Liver (tissue), 9 donors: ENCODE results near the gene IGF1. TPM values are rescaled to one million over a fixed set of nuclear protein-coding genes. Genes with fewer than 3 reads are reported as not detected.

ENCODE experiments used
- DNase-seq: peaks from one replicate; pipeline ENCODE4 v3.0.0-alpha.2; 2017; ENCODE audit warnings: low spot score
- H3K27ac ChIP-seq, 2 donors: one replicate each; pipeline ENCODE4 v1.7.0; 2013; ENCODE audit warnings: inconsistent platforms in 2 of 2, low read length in 2 of 2, control low read depth in 1 of 2, low read depth in 1 of 2, mild to moderate bottlenecking in 1 of 2
- H3K27me3 ChIP-seq, 4 donors: one replicate each; pipeline versions ENCODE4 v1.6.1 to v1.7.0; 2013; ENCODE audit warnings: low read length in 3 of 4, inconsistent platforms in 1 of 4, mild to moderate bottlenecking in 1 of 4, moderate library complexity in 1 of 4; ENCODE audit not compliant: control insufficient read depth in 4 of 4, insufficient read depth in 4 of 4
- H3K36me3 ChIP-seq, 4 donors: one replicate each; pipeline versions ENCODE4 v1.6.1 to v1.7.0; 2013; ENCODE audit warnings: low read length in 3 of 4, mild to moderate bottlenecking in 3 of 4, low read depth in 1 of 4, moderate library complexity in 1 of 4; ENCODE audit not compliant: control insufficient read depth in 4 of 4, insufficient read depth in 3 of 4
- H3K4me1 ChIP-seq, 4 donors: one replicate each; pipeline versions ENCODE4 v1.6.1 to v1.7.0; 2013; ENCODE audit warnings: low read length in 3 of 4, mild to moderate bottlenecking in 3 of 4, moderate library complexity in 1 of 4; ENCODE audit not compliant: control insufficient read depth in 4 of 4, insufficient read depth in 4 of 4
- H3K4me3 ChIP-seq, 3 donors: one replicate each; pipeline versions ENCODE4 v1.6.1 to v1.7.0; 2013; ENCODE audit warnings: low read length in 3 of 3, control low read depth in 1 of 3, low read depth in 1 of 3, mild to moderate bottlenecking in 1 of 3
- H3K9ac ChIP-seq, 2 donors: one replicate each; pipeline ENCODE4 v1.7.0; 2013; ENCODE audit warnings: low read length in 2 of 2, mild to moderate bottlenecking in 2 of 2, moderate library complexity in 2 of 2, control low read depth in 1 of 2, low read depth in 1 of 2
- H3K9me3 ChIP-seq, 4 donors: one replicate each; pipeline versions ENCODE4 v1.6.1 to v1.7.0; 2013; ENCODE audit warnings: low read length in 3 of 4; ENCODE audit not compliant: control insufficient read depth in 4 of 4
- EGR1 ChIP-seq, 2 donors: IDR thresholded peaks; 2 replicates each; pipeline ENCODE4 v1.6.1; 2016 to 2018; ENCODE audit warnings: antibody characterized with exemption in 2 of 2, low read depth in 2 of 2
- FOXA1 ChIP-seq: IDR thresholded peaks from 2 replicates; pipeline ENCODE4 v1.6.1; 2016; ENCODE audit warnings: antibody characterized with exemption
- FOXA2 ChIP-seq: IDR thresholded peaks from 2 replicates; pipeline ENCODE4 v1.6.1; 2016; ENCODE audit warnings: antibody characterized with exemption
- GABPA ChIP-seq, 2 donors: IDR thresholded peaks in 1 of 2; conservative IDR thresholded peaks in 1 of 2; 2 replicates each; pipeline ENCODE4 v1.6.1; 2016; ENCODE audit warnings: antibody characterized with exemption in 2 of 2, mild to moderate bottlenecking in 1 of 2, moderate library complexity in 1 of 2
- HNF4A ChIP-seq, 2 donors: conservative IDR thresholded peaks; 2 replicates each; pipeline ENCODE4 v1.6.1; 2016; ENCODE audit warnings: antibody characterized with exemption in 2 of 2, mild to moderate bottlenecking in 2 of 2
- HNF4G ChIP-seq: IDR thresholded peaks from 2 replicates; pipeline ENCODE4 v1.6.1; 2016; ENCODE audit warnings: antibody characterized with exemption
- JUND ChIP-seq, 2 donors: IDR thresholded peaks; 2 replicates each; pipeline ENCODE4 v1.6.1; 2016; ENCODE audit warnings: antibody characterized with exemption in 2 of 2
- NR2F2 ChIP-seq: IDR thresholded peaks from 2 replicates; pipeline ENCODE4 v1.6.1; 2016; ENCODE audit warnings: antibody characterized with exemption
- RAD21 ChIP-seq, 2 donors: IDR thresholded peaks; 2 replicates each; pipeline ENCODE4 v1.6.1; 2016; ENCODE audit warnings: antibody characterized with exemption in 2 of 2, mild to moderate bottlenecking in 2 of 2
- RXRA ChIP-seq, 2 donors: IDR thresholded peaks; 2 replicates each; pipeline ENCODE4 v1.6.1; 2017 to 2018; ENCODE audit warnings: antibody characterized with exemption in 2 of 2, mild to moderate bottlenecking in 1 of 2
- SP1 ChIP-seq: IDR thresholded peaks from 2 replicates; pipeline ENCODE4 v1.6.1; 2018; ENCODE audit warnings: antibody characterized with exemption, mild to moderate bottlenecking
- TAF1 ChIP-seq: conservative IDR thresholded peaks from 2 replicates; pipeline ENCODE4 v1.6.1; 2016; ENCODE audit warnings: antibody characterized with exemption, mild to moderate bottlenecking
- YY1 ChIP-seq: IDR thresholded peaks from 2 replicates; pipeline ENCODE4 v1.6.1; 2016; ENCODE audit warnings: antibody characterized with exemption, mild to moderate bottlenecking
- WGBS: extraction: QIAGEN DNeasy Blood & Tissue Kit; methylation state at CpG from one replicate; pipeline ENCODE4 v1.1.7; 2013; 5-methylcytosine and 5-hydroxymethylcytosine counted together
- polyA plus RNA-seq, 2 donors: library from polyadenylated mRNA; stranded (reverse) in 1 of 2; unstranded in 1 of 2; fragments of 200-250 nt in 1 of 2; fragments of >200 nt in 1 of 2; fragmentation: Nextera tagmentation in 1 of 2; extraction: Ambion mirVana in 1 of 2; gene quantifications; one replicate each; pipeline versions ENCODE4 v1.2.1 to v1.2.3, GENCODE V29; 2013 to 2015
- total RNA-seq, 2 donors: library from RNA; depleted of rRNA; stranded (reverse); fragments of >200 nt; gene quantifications; one replicate each; pipeline ENCODE4 v1.2.3, GENCODE V29; 2014
- TF ChIP-seq, protein P1 (sequence below): fragments of 150-350 bp; IDR thresholded peaks from 2 replicates; pipeline ENCODE4 v1.5.1; 2017; ENCODE audit warnings: improper control_type of control experiment, low read depth, low read length; ENCODE audit not compliant: missing input control
- TF ChIP-seq, protein P2 (sequence below): IDR thresholded peaks from 2 replicates; pipeline ENCODE4 v1.6.1; 2016; ENCODE audit warnings: antibody characterized with exemption
- TF ChIP-seq, protein P3 (sequence below): IDR thresholded peaks from 2 replicates; pipeline ENCODE4 v1.6.1; 2016; ENCODE audit warnings: antibody characterized with exemption
- TF ChIP-seq, protein P4 (sequence below): IDR thresholded peaks from 2 replicates; pipeline ENCODE4 v1.6.1; 2016; ENCODE audit warnings: antibody characterized with exemption, mild to moderate bottlenecking
- TF ChIP-seq, protein P5 (sequence below): IDR thresholded peaks from 2 replicates; pipeline ENCODE4 v1.6.1; 2016; ENCODE audit warnings: antibody characterized with exemption
- donor health status: healthy.
- donor health status: healthy.
- donor health status: healthy.
- donor health status: healthy.
- donor health status: healthy.

IGF1 gene
- total and polyA plus RNA-seq, 4 donors = 0.61 to 118 (median 33.3) TPM

DNA sequence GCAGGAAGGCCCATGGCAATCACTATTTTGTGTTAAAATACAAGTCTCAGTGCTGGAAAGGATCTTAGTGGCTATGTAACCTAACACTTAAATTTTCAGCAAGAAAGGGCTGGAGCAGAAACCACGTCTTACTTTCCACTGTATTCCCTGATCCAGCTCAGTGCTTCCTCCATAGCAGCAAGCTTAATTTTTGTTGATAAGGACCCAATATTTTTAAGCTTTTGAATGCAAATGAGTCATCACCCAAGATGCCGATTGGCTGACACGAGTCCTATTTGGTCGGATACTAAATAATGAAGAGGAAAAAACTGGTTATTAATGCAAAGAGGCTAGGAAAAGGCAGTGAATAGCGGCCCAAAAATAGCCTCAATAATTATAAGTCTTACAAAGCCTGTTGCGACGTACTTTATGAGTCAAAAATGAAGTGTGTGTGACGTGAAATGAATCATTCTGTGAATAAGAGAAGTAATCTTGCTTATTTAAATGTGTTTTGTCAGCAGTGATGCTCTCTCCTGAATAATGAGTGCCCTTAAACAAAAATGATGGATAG, 46.9 kb upstream of the IGF1 start:
- no peak for DNase-seq
- 85% methylated on average over 8 of the region's 8 CpGs for WGBS
- H3K27ac ChIP-seq = no peak overlapping the region

More for the DNA sequence above, 46.9 kb upstream of the IGF1 start:
- H3K36me3 ChIP-seq = no peaks in the 10 kb centered on the region
- no peak for TF ChIP-seq GABPA (IDR thresholded peaks at IDR 0.05 in 1 of 2, conservative IDR thresholded peaks at IDR 0.05 in 1 of 2)
- TF ChIP-seq HNF4A (conservative IDR thresholded peaks at IDR 0.05) = no peak
- no peak for TF ChIP-seq RXRA (IDR thresholded peaks at IDR 0.05)
- TF ChIP-seq HNF4G = no peak
- TF ChIP-seq, protein P1, sequence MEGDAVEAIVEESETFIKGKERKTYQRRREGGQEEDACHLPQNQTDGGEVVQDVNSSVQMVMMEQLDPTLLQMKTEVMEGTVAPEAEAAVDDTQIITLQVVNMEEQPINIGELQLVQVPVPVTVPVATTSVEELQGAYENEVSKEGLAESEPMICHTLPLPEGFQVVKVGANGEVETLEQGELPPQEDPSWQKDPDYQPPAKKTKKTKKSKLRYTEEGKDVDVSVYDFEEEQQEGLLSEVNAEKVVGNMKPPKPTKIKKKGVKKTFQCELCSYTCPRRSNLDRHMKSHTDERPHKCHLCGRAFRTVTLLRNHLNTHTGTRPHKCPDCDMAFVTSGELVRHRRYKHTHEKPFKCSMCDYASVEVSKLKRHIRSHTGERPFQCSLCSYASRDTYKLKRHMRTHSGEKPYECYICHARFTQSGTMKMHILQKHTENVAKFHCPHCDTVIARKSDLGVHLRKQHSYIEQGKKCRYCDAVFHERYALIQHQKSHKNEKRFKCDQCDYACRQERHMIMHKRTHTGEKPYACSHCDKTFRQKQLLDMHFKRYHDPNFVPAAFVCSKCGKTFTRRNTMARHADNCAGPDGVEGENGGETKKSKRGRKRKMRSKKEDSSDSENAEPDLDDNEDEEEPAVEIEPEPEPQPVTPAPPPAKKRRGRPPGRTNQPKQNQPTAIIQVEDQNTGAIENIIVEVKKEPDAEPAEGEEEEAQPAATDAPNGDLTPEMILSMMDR = no peak
- TF ChIP-seq, protein P2, sequence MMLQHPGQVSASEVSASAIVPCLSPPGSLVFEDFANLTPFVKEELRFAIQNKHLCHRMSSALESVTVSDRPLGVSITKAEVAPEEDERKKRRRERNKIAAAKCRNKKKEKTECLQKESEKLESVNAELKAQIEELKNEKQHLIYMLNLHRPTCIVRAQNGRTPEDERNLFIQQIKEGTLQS = no peak
- TF ChIP-seq SP1 = no peak
- TF ChIP-seq, protein P3, sequence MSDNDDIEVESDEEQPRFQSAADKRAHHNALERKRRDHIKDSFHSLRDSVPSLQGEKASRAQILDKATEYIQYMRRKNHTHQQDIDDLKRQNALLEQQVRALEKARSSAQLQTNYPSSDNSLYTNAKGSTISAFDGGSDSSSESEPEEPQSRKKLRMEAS = no peak
- no peak for TF ChIP-seq EGR1 (IDR thresholded peaks at IDR 0.05; ENCODE audit: low read depth in 2 of 2)
- no peak for TF ChIP-seq NR2F2
- no peak for TF ChIP-seq RAD21 (IDR thresholded peaks at IDR 0.05)
- TF ChIP-seq, protein P4, sequence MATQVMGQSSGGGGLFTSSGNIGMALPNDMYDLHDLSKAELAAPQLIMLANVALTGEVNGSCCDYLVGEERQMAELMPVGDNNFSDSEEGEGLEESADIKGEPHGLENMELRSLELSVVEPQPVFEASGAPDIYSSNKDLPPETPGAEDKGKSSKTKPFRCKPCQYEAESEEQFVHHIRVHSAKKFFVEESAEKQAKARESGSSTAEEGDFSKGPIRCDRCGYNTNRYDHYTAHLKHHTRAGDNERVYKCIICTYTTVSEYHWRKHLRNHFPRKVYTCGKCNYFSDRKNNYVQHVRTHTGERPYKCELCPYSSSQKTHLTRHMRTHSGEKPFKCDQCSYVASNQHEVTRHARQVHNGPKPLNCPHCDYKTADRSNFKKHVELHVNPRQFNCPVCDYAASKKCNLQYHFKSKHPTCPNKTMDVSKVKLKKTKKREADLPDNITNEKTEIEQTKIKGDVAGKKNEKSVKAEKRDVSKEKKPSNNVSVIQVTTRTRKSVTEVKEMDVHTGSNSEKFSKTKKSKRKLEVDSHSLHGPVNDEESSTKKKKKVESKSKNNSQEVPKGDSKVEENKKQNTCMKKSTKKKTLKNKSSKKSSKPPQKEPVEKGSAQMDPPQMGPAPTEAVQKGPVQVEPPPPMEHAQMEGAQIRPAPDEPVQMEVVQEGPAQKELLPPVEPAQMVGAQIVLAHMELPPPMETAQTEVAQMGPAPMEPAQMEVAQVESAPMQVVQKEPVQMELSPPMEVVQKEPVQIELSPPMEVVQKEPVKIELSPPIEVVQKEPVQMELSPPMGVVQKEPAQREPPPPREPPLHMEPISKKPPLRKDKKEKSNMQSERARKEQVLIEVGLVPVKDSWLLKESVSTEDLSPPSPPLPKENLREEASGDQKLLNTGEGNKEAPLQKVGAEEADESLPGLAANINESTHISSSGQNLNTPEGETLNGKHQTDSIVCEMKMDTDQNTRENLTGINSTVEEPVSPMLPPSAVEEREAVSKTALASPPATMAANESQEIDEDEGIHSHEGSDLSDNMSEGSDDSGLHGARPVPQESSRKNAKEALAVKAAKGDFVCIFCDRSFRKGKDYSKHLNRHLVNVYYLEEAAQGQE = no peak
- no peak for TF ChIP-seq FOXA2
- TF ChIP-seq YY1 = no peak
- TF ChIP-seq JUND (IDR thresholded peaks at IDR 0.05) = no peak
- TF ChIP-seq, protein P5, sequence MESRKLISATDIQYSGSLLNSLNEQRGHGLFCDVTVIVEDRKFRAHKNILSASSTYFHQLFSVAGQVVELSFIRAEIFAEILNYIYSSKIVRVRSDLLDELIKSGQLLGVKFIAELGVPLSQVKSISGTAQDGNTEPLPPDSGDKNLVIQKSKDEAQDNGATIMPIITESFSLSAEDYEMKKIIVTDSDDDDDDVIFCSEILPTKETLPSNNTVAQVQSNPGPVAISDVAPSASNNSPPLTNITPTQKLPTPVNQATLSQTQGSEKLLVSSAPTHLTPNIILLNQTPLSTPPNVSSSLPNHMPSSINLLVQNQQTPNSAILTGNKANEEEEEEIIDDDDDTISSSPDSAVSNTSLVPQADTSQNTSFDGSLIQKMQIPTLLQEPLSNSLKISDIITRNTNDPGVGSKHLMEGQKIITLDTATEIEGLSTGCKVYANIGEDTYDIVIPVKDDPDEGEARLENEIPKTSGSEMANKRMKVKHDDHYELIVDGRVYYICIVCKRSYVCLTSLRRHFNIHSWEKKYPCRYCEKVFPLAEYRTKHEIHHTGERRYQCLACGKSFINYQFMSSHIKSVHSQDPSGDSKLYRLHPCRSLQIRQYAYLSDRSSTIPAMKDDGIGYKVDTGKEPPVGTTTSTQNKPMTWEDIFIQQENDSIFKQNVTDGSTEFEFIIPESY = no peak
- no peak for TF ChIP-seq TAF1
- no peak for TF ChIP-seq FOXA1
- H3K9me3 ChIP-seq = no peaks in the 10 kb centered on the region
- H3K4me1 ChIP-seq = no peaks in the 10 kb centered on the region
- no peak overlapping the region for H3K4me3 ChIP-seq
- no peak overlapping the region for H3K9ac ChIP-seq
- H3K27me3 ChIP-seq = no peaks in the 10 kb centered on the region
